SKM-1 (cell line): ENCODE results near the gene TXNDC2.
"Not testable (repeated sequence)": the region's sequence is repeated elsewhere in the genome, so short reads cannot be mapped to it uniquely, and the experiment has no call there.

ENCODE experiments used
- DNase-seq: peaks from one replicate; lab custom pipeline; 2025; ENCODE audit not compliant: unreplicated experiment; lab: John Stamatoyannopoulos, UW

TXNDC2 gene

DNA sequence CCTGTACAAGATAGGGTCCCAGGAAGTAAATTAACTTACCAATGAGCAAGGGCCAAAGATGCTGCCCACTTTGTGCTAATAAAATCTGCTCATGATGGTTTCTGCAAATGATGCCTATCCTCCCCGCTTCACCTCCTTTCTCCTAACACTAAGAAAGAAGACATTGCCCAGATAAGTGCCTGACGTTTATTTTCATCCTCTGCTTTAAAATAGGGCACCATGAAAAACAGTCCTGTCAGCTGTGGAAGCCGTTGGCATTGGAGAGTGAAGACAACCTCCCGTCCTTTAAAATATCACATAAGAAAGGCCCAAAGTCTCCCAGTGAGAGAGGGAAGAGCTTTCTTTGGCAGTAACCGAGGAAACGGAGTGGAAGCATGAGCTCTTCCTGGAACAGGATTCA lies 1.7 kb upstream of the TXNDC2 start:
- DNase-seq: no peak

DNA sequence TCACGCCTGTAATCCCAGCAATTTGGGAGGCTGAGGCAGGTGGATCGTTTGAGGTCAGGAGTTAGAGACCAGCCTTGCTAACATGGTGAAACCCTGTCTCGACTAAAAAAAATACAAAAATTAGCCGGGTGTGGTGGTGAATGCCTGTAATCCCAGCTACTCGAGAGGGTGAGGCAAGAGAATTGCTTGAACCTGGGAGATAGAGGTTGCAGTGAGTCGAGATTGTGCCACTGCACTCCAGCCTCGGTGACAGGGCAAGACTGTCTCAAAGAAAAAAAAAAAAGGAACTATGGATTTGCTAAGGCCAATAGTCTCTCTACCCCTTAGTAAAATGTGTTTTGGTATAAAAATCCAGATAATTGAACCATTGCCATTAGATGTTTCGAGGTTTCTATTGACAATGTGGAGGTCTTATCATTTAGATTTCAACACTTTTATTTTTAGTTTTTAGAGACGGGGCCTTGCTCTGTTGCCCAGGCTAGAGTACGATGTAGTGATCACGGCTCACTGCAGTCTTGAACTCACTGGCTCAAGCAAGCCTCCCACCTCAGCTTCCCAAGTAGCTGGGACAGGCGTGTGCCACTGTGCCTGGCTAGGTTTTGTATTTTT lies 1.1 kb upstream of the TXNDC2 start:
- no peak for DNase-seq

DNA sequence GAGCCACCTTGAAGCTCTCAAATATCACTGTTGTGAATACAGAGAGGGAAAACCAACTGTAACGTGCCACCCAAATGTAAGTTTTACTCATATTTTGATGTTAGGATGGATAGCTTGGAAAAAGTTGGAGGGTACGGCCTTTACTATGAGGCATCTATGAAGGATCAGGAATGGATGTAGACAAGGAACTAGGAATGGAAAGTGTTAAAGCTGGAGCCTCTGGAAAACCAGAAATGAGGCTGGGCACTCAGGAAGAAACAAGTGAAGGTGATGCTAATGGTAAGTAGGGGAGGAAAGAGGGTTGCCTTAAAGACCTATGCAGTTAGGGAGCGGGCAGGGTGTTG lies 204 bp downstream of the TXNDC2 start:
- no peak for DNase-seq

DNA sequence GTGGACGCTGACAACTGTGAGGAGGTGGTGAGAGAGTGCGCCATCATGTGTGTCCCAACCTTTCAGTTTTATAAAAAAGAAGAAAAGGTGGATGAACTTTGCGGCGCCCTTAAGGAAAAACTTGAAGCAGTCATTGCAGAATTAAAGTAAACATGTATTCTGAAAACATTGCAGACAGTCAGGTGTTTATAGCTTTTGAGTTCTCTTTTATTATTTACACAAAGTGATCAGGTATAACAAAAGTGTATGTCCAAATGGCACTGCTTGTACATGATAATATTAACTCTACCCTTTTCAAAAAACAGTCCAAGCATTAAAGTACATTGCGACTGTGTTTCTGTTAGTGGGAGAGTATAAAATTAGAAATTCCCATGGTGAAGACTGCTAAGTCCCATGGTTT lies 2.2 kb downstream of the TXNDC2 start:
- no peak for DNase-seq

DNA sequence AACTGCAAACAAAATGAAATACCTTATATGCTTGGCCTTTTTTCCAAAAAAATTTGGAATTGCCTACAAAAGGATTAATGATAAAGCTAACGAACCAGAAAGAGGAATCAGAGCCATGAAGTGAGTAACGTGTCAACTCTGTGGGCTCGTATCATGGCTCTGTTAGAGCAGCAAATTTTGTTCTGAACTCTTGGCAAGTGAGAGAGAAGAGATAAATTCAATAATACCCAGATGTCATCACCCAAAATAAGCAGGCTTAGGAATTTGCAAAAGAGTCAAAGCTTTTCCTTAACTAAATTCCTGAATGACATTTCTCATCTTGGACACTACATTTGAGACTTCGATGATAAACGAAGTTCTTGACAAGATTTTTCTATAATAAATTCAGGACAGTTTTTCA lies 4.4 kb downstream of the TXNDC2 start:
- DNase-seq: no peak

DNA sequence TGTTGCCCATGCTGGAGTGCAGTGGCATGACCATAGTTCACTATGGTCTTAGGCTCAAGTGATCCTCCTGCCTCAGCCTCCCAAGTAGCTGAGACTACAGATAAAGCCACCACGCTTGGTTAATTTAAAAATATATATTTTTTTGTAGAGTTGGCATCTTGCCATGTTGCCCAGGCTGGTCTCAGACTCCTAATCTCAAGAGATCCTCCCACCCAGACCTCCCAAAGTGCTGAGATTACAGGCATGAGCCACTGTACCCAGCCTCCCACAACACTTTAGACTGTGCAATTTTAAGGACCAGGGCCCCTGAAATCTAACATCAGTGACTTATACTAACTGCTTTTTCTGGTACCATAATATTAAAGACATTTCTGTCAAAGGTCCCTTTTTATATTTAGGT lies 5.2 kb downstream of the TXNDC2 start:
- no peak for DNase-seq

DNA sequence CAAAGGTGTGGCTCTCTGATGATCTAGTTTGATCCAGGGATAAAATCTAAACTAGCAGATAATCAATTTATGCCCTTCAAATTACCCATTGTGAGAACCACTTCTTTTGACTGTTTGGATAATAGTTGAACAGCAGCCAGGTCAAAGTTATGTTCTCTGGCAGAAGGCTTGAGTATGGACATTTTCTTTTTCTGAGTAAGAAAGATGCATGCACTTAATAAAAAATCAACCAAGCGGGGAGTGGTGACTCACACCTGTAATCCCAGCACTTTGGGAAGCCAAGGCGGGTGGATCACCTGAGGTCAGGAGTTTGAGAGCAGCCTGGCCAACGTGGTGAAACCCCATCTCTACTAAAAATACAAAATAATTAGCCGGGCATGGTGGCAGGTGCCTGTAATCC lies 5.7 kb downstream of the TXNDC2 start:
- DNase-seq: not testable (repeated sequence)

DNA sequence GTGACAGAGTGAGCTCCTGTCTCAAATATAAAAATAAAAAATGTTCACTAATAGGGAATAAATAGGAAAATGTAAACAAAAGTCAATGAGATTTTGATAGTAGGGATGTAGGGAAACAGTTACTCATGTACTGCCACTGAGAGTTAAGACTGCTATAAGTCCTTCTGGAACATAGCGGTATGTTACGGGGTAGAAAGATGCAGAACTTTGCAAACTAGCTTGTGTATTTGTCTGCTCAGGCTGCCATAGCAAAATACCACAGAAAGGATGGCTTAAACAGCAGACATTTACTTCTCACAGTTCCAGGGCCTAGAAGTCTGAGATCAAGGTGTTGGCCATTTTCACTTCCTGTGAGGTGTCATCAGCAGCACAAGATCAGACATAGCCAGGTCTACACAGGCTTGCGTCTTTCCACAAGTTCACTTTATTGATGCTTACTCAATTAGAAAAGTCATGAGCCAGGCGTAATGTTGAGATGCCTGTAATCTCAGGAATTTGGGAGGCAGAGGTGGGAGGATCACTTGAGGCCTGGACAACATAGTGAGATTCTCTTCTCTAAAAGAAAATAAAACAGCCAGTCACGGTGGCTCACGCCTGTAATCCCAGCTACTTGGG lies 8.8 kb downstream of the TXNDC2 start:
- no peak for DNase-seq

DNA sequence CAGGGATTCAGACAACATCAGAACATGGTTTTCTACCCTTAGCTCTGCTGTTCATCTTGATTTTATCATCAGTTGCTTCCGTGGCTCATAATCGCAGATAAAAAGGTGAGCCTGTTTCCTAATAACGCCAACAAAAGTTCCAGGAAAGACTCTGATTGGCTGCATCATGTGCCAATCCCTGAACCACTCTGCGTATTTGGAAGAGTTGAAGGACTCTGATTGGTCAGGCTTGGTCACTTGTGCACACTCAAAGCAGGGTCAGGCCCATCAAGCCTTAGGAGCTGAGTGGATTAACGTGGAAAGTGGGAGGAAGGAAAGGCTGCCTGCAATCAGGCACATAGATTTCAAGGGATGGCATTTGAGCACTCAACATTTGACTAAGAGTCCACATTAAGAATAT lies 11.4 kb downstream of the TXNDC2 start:
- DNase-seq: no peak

DNA sequence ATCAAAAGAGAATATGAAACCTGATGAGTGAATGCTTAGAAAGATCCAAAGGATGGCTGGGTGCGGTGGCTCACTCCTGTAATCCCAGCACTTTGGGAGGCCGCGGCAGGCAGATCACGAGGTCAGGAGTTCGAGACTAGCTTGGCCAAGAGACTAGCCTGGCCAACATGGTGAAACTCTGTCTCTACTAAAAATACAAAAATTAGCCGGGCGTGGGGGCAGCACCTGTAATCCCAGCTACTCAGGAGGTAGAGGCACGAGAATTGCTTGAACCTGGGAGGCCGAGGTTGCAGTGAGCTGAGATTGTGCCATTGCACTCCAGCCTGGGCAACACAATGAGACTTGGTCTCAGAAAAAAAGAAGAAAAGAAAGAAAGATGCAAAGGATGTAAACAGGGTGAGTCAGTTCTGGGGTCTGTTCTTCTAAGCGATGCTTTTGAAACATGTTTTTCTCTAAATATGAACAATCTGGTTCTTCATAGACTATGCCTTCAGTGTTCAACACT lies 12.1 kb downstream of the TXNDC2 start:
- not testable (repeated sequence) for DNase-seq

DNA sequence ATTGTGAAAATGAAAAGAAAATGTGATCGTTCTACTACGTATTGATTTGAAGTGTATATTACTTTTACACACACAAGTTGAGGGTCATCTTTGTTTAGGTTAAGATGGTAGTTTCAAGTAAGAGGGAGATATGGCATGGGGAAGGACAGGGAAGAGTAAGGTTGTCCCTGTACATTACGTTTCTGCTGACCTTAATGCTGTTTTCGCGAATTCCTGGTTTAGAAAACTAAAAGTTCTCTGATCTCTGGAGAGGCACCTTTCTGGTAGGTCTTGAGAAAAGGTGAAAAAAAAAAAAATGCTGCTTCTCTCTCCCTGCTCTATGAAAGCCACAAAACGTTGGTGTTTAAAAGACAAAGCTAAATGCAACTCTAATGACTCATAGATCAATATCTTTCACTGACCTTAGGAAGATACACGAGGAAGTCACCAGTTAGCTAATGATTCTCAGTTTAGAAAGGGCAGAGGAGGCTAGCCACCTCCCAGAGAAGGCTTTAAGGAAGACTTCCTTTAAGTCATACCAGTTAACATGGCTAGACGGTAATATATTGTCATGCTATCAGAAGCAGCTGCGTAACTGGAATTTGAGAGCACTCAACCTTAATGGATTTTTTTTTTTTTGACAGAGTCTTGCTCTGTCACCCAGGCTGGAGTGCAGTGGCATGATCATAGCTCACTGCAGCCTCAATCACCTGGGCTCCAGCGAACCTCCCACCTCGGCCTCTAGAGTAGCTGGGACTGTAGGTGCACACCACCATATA lies 13.2 kb downstream of the TXNDC2 start:
- DNase-seq: peak; percentile 68

DNA sequence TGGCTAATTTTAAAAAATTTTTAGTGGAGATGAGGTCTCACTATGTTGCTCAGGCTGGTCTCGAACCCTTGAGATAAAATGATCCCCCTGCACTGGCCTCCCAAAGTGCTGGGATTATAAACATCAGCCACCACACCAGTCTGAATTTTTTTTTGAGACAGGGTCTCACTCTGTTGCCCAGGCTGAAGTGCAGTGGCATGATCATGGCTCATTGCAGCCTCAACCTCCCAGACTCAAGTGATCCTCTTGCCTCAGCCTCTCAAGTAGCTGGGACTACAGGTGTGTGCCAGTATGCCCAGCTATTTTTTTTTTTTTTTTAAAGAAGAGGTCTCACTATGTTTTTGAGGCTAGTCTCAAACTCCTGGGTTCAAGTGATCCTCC lies 13.8 kb downstream of the TXNDC2 start:
- not testable (repeated sequence) for DNase-seq

DNA sequence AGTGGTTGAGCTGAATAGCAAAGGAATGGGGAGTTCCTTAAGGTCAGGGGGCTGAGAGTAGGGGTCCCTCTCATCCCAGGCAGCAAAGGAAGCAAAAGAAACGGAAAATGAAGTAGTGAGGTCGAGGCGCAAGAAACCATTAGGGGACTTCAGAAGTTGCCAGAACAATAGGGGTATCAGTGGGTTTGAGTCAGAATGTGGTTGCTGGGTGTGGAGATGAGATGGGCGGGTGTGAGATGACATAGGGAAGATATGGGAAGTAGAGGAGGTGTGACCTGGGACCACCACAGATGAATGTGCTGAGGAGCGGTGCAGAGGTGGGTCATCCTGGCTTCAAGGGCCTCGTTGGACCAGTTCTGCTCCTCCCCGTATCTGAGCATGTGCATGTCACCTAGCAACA lies 14.9 kb downstream of the TXNDC2 start:
- DNase-seq: no peak

DNA sequence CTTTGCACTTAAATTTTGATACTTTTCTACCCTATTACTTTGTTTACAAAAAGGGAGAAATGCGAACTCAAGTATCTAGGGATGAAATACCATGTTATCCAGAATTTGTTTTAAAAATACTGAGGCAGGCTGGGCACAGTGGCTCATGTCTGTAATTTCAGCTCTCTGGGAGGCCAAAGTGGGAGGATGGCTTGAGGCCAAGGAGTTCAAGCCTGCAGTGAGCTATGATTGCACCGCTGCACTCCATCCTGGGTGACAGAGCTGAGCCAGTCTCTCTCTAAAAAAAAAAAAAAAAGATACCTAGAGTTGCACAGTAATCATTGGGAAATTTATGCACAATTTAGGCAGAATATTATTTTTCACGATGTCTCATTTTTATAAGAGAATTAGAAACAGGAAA lies 15.6 kb downstream of the TXNDC2 start:
- DNase-seq: no peak

DNA sequence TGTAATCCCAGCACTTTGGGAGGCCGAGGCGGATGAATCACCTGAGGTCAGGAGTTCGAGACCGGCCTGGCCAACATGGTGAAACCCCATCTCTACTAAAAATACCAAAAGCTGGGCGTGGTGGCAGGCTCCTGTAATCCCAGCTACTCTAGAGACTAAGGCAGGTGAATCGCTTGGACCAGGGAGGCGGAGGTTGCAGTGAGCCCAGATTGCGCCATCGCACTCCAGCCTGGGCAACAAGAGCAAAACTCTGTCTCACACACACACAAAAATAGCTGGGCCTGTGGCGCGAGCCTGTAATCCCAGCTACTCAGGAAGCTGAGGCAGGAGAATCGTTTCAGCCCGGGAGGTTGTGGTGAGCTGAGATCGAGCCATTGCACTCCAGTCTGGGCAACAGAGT lies 16.5 kb downstream of the TXNDC2 start:
- DNase-seq: not testable (repeated sequence)

DNA sequence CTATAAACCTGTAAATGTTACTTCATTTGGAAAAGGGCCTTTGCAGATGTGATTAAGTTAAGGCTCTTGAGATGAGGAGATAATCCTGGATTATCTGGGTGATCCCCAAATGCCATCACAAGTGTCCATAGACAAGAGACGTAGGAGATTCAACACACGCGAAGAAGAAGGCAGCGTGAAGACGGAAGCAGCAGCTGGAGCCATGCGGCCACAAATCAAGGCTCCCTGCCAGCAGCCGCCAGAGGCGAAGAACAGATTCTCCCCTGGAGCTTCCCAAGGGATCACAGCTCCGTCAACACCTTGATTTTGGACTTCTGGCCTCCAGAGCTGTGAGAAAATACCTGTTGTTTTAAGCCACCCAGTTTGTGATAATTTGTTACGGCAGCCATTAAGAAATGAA lies 17.1 kb downstream of the TXNDC2 start:
- no peak for DNase-seq

DNA sequence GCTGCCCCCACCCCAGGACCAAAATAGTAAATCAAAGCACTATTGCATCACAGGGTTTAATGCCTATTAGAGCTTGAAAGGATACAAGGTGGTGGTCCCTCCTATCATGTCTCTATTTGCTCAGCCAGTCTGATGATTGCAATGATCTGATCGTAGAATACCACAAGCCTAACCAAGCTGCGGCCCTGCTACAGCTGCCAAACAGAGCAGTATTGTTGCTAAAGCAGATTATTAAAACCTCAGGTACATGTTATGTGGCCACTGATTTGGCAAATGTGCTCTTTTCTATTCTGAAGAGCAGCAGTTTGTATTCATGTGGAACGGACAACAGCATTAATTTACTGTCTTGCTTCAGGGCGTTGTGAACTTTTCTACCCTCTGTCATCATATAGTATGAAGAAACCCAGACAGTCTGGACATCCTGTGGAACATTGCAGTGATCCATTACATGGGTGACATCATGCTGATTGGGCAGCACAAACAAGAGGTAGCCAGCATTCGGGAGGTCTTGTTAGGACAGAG lies 19.7 kb downstream of the TXNDC2 start:
- DNase-seq: peak; percentile 40

DNA sequence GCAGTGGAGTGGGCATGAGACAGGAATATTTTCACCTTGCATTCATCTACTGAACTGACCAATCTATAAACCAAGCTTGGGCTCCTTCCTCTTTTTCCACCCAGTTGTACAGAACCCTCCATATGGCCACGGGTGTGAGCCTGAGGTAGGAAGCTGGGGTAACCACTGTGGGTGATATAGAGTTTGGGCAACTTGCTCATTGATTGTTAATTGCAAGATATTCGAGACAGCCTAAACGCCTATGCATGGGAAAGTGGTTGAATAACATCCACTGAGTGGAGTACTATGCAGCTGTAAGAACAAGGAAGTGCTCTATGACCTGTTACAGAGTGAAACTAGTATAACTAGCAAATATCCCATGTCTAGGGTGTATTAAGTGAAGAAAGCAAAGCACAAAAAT lies 20.7 kb downstream of the TXNDC2 start:
- peak; percentile 78 for DNase-seq

DNA sequence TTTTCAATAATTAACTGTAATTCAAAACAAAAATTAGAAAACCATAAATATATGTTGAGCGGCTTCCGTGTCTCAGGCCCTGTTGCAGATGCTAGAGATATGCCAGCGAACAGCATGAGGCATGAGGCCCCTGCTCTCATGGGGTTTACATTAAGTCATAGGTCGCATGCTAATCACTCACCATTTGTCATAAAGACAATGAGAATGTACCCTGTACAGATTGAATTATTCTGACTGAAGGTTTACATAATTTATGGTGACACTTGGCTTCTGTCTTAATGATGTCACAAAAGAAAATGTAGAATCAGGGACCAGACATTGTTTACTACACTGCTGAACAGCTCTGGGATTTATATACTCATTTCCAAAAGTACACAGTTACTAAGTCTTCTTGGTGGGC lies 22.1 kb downstream of the TXNDC2 start:
- DNase-seq: no peak

DNA sequence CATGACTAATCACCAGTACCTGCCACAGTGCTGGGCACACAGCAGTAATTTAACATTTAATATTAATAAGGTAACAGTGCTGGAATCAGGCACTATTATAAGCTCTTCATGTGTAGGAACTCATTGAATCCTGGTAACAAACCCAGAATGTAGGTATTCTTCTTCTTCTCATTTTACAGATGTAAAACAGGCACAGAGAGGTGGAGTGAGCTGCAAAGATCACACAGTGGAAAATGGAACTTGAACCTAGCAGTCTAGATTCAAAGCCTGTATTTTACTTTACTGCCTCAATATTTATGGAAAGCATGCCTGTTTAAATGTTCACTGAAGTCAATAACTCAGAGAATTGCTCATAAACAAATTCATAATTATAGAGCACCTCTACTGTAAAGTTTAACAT lies 24.3 kb downstream of the TXNDC2 start:
- no peak for DNase-seq

DNA sequence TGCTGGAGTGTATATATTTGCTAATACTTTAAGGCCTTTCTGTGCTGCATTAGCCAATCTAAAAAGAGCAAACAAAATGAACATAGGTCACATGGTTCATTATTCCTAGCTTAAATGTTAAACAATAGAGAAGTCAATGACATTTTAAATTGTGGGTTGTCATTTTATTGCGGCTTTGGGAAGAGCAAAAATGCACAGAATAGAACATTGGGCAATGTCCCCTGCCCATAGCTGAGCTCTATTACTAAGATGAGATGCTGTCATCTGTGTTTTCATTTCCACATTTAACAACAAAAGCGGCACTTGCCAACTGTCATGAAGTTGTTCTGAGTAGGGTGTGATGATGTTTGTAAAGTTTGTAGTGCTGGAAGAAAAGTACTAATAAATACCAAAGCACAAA lies 24.9 kb downstream of the TXNDC2 start:
- no peak for DNase-seq

DNA sequence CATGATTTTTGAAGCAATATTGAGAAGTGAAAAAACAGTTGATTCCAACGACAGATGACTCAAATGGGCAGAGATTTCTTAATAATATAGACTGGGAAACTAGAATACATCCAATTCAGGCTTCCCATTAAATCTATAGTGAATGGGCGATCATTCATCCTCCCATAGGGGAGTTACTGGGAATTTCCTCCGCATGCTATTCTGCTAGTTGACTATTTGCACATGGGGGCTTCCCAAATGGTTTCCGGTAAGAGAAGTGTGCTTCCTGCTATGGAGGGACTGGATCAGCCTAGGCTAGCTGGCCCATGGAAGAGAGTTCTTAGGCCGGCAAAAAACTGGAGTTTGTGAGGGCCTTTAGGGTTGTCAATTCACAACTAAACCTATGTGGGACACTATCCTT lies 25.5 kb downstream of the TXNDC2 start:
- DNase-seq: no peak
